ENCODE data around the gene MYO5A.

- TF ChIP-seq MAX (CRISPR knock-in tag; IDR thresholded peaks at IDR 0.05) (no peak), CTCF (IDR thresholded peaks at IDR 0.05) (no peak), E2F5 (CRISPR knock-in tag; IDR thresholded peaks at IDR 0.05) (no peak)
These were observed 64.2 kb downstream of the MYO5A start for GRCh38 chr15:52464478-52464877.
